ENCODE measurements around the gene OR12D1.
A peak's percentile ranks its signal among the peaks of the same experiment; 100 is the strongest.

OR12D1 gene

DNA sequence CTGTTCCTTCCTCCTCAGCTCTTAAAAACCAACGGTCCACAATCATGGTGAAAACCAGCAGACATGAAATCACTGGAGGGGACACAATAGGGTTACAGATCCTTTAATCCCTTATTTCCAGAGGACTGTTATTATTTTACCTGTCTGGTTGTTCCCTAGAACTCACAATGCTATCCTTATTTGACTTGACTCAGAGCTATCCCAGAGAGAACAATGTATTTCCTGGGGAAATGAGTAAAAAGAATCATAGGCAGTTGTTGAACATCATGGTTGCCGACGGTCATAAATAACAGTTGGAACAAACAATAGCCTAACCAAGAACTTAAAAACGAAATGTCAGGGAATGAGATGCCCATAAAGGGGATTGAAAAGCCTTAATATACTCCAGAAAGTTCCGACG lies 51.5 kb downstream of the OR12D1 start:
- Histone ChIP-seq H3F3A (ENCODE audit: low read depth) (no peaks in the 10 kb centered on the region), H3K9ac (ENCODE audit: low read depth, low read length, poor library complexity, severe bottlenecking) (no peak overlapping the region), H2AFZ (ENCODE audit: low read length) (peak overlapping the region; percentile 41; the same call in 1 of the 2 replicates), H3K79me2 (ENCODE audit: insufficient read depth, low read length) (no peaks in the 10 kb centered on the region), H4K20me1 (ENCODE audit: insufficient read depth, low read length, poor library complexity, severe bottlenecking) (no peaks in the 10 kb centered on the region), H3K27me3 (ENCODE audit: insufficient read depth, low read length, poor library complexity, severe bottlenecking) (no peaks in the 10 kb centered on the region), H3K4me2 (ENCODE audit: low read depth, low read length, poor library complexity, severe bottlenecking) (peak overlapping the region; percentile 29), H3K9me2 (replicated peaks; ENCODE audit: low read depth, low read length) (no peaks in the 10 kb centered on the region), H3K9me3 (ENCODE audit: insufficient read depth, low read depth, low read length) (no peaks in the 10 kb centered on the region), H3K4me3 (ENCODE audit: low read length, poor library complexity, severe bottlenecking) (no peak overlapping the region), H3K4me1 (ENCODE audit: insufficient read depth, low read length, poor library complexity, severe bottlenecking) (peaks cover 36% of the 10 kb centered on the region), H3K36me3 (ENCODE audit: insufficient read depth, low read length) (no peaks in the 10 kb centered on the region)
- TF ChIP-seq EZH2phosphoT487 (IDR thresholded peaks at IDR 0.05; ENCODE audit: borderline replicate concordance): no peak
- TF ChIP-seq, protein P1, sequence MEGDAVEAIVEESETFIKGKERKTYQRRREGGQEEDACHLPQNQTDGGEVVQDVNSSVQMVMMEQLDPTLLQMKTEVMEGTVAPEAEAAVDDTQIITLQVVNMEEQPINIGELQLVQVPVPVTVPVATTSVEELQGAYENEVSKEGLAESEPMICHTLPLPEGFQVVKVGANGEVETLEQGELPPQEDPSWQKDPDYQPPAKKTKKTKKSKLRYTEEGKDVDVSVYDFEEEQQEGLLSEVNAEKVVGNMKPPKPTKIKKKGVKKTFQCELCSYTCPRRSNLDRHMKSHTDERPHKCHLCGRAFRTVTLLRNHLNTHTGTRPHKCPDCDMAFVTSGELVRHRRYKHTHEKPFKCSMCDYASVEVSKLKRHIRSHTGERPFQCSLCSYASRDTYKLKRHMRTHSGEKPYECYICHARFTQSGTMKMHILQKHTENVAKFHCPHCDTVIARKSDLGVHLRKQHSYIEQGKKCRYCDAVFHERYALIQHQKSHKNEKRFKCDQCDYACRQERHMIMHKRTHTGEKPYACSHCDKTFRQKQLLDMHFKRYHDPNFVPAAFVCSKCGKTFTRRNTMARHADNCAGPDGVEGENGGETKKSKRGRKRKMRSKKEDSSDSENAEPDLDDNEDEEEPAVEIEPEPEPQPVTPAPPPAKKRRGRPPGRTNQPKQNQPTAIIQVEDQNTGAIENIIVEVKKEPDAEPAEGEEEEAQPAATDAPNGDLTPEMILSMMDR (conservative IDR thresholded peaks at IDR 0.05; ENCODE audit: low read length): no peak
